Endothelial cell of umbilical vein (primary cell): Measurements from ENCODE around the gene CHI3L1.

Source experiments
- POLR2AphosphoS5 ChIP-seq: IDR thresholded peaks from 2 replicates; pipeline ENCODE4 v1.6.1; 2012; ENCODE audit warnings: low read depth, mild to moderate bottlenecking, control low read depth, low read length, moderate library complexity; ENCODE audit not compliant: insufficient read depth
- TF ChIP-seq, protein P1 (sequence below), 2 donors: IDR thresholded peaks; 1 replicate in 1 of 2; 2 replicates in 1 of 2; pipeline ENCODE4 v1.5.1; 2011; ENCODE audit warnings: low read length in 2 of 2, mild to moderate bottlenecking in 2 of 2, moderate library complexity in 2 of 2, control low read depth in 1 of 2, inconsistent platforms in 1 of 2, low read depth in 1 of 2; ENCODE audit not compliant: insufficient read depth in 1 of 2; ENCODE audit errors: extremely low read depth in 1 of 2
- TF ChIP-seq, protein P2 (sequence below): IDR thresholded peaks from 2 replicates; pipeline ENCODE4 v1.6.1; 2011; ENCODE audit not compliant: insufficient read depth, insufficient read length

DNA sequence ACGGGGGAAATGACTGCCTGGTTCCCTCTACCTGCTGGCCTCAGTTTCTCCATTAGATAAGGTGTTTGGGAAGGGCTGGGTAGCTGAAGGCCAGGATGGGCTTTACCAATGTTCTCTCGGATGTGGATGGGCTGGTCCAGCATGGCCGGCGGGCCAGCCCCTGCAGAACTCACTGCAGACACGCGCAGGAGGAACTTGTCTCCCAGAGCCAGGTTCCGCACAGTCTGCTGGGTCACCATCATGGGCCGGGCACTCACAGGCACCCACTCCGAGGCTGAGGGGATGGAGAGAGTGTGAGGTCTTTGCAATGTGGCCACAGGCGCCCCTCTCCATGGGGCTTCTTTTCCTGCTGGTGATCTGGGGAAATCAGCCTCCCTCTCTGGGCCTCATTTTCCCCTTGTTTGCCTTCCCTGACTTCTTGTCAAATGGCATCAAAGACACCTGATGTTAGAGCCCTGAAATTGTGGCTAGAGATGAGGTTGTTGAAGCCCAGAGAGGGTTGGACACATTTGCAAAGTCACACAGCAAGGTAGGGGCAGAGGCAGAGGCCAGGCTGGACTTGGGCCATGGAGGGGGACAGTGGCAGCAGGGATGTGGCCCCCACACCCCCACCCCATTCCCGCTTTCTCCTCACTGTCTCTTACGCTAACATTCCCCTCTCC lies 12.0 kb downstream of the CHI3L1 start:
- TF ChIP-seq POLR2AphosphoS5, result no peak
- TF ChIP-seq, protein P1, sequence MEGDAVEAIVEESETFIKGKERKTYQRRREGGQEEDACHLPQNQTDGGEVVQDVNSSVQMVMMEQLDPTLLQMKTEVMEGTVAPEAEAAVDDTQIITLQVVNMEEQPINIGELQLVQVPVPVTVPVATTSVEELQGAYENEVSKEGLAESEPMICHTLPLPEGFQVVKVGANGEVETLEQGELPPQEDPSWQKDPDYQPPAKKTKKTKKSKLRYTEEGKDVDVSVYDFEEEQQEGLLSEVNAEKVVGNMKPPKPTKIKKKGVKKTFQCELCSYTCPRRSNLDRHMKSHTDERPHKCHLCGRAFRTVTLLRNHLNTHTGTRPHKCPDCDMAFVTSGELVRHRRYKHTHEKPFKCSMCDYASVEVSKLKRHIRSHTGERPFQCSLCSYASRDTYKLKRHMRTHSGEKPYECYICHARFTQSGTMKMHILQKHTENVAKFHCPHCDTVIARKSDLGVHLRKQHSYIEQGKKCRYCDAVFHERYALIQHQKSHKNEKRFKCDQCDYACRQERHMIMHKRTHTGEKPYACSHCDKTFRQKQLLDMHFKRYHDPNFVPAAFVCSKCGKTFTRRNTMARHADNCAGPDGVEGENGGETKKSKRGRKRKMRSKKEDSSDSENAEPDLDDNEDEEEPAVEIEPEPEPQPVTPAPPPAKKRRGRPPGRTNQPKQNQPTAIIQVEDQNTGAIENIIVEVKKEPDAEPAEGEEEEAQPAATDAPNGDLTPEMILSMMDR (IDR thresholded peaks at IDR 0.05; ENCODE audit: extremely low read depth in 1 of 2, insufficient read depth in 1 of 2, low read depth in 1 of 2, low read length in 2 of 2), result no peak
- TF ChIP-seq, protein P2, sequence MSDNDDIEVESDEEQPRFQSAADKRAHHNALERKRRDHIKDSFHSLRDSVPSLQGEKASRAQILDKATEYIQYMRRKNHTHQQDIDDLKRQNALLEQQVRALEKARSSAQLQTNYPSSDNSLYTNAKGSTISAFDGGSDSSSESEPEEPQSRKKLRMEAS, result no peak
